ENCODE results near the gene EBI3.
"Not testable (repeated sequence)": the region's sequence is repeated elsewhere in the genome, so short reads cannot be mapped to it uniquely, and the experiment has no call there.

The EBI3 gene

DNA sequence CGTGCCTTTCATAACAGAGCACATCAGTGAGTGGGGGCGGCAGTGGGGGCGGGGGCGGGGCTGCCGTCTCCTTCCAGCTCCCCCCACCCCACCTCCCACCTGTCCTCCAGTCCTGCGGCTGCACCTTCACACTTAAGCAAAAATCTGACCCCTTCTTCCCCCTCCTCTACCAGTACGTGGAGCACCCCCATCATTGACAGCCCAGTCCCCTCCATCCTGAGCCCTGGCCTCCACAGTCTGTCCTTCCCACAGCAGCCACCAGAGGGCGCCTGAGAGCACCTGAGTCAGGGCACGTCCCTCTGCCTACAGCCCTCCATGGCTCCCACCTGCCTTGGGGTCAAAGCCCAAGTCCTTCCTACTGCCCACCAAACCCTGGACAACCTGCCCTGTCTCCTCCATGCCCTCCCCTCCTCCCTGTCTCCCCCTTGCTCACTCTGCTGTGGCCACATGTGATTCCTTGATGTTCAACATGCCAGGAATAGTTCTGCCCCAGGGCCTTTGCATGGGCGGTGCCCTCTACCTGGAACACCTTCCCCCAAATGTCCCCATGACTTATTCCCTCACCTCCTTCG, 4.0 kb downstream of the EBI3 start:
- H3K4me1 ChIP-seq (ENCODE audit: insufficient read depth, low read length): no peaks in the 10 kb centered on the region
- H3K36me3 ChIP-seq (ENCODE audit: insufficient read depth, low read length): no peaks in the 10 kb centered on the region
- H2AFZ ChIP-seq (ENCODE audit: low read depth, low read length): no peak overlapping the region

DNA sequence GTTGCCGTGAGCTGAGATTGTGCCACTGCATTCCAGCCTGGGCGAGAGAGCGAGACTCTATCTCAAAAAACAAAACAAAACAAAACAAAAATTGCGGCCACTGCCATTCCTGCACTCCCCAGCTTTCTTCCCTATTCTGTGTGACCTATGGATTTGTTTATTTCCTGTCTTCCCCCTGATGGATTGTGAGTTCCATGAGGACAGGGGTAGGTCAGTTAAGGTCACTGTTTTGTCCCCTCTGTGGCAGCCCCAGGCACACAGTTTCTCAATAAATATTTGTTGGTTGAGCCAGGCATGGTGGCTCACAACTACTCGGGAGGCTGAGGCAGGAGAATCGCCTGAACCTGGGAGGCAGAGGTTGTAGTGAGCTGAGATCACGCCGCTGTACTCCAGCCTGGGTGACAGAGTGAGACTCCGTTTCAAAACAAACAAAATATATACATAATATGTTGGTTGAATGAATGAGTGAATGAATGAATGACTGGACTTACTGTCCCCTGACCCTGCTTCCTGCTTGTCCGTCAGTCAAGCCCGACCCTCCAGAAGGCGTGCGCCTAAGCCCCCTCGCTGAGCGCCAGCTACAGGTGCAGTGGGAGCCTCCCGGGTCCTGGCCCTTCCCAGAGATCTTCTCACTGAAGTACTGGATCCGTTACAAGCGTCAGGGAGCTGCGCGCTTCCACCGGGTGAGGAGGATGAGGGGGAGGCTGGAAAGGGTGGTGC, 5.0 kb downstream of the EBI3 start:
- no peaks in the 10 kb centered on the region for H3K27me3 ChIP-seq (ENCODE audit: insufficient read depth, low read length)
- H3K4me3 ChIP-seq (ENCODE audit: low read length): no peak overlapping the region
- H2AFZ ChIP-seq (ENCODE audit: low read depth, low read length): no peak overlapping the region
- no peaks in the 10 kb centered on the region for H3K36me3 ChIP-seq (ENCODE audit: insufficient read depth, low read length)
- no peaks in the 10 kb centered on the region for H3K4me1 ChIP-seq (ENCODE audit: insufficient read depth, low read length)
- no peaks in the 10 kb centered on the region for H3K9me3 ChIP-seq (ENCODE audit: low read length)

More for the DNA sequence above, 4.0 kb downstream of the EBI3 start:
- Histone ChIP-seq H3K4me3 (ENCODE audit: low read length) (no peak overlapping the region), H3K27me3 (ENCODE audit: insufficient read depth, low read length) (no peaks in the 10 kb centered on the region), H3K9me3 (ENCODE audit: low read length) (no peaks in the 10 kb centered on the region)

DNA sequence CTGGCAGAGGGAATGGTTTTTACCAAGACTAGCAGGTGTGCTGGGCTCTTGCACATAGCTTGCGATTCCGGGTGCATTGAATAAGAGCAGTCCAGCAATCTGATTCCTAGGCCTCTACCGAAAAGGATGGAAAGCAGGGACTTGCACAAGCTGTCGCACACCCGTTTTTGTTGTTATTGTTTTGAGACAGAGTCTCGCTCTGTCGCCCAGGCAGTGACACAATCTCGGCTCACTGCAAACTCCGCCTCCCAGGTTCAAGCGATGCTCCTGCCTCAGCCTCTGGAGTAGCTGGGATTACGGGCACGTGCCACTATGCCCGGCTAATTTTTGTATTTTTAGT, 5.5 kb downstream of the EBI3 start:
- no peaks in the 10 kb centered on the region for H3K4me1 ChIP-seq (ENCODE audit: insufficient read depth, low read length)
- no peak overlapping the region for H2AFZ ChIP-seq (ENCODE audit: low read depth, low read length)
- H3K36me3 ChIP-seq (ENCODE audit: insufficient read depth, low read length): no peaks in the 10 kb centered on the region
- H3K4me3 ChIP-seq (ENCODE audit: low read length): no peak overlapping the region
- H3K9me3 ChIP-seq (ENCODE audit: low read length): no peaks in the 10 kb centered on the region
- H3K27me3 ChIP-seq (ENCODE audit: insufficient read depth, low read length): no peaks in the 10 kb centered on the region

DNA sequence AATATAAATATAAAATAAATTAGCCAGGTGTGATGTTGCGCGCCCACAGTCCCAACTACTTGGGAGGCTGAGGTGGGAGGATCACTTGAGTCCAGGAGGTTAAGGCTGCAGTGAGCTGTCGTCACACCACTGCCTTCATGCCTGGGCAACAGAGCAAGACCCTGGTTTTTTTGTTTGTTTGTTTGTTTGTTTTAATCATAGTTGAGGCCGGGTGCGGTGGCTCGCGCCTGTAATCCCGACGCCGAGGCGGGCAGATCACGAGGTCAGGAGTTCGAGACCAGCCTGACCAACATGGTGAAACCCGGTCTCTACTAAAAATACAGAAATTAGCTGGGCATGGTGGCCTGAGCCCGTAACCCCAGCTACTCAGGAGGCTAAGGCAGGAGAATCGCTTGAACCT, 8.2 kb downstream of the EBI3 start:
- H3K36me3 ChIP-seq (ENCODE audit: insufficient read depth, low read length); H3K4me3 ChIP-seq (ENCODE audit: low read length); H3K4me1 ChIP-seq (ENCODE audit: insufficient read depth, low read length); H3K27me3 ChIP-seq (ENCODE audit: insufficient read depth, low read length); H3K9me3 ChIP-seq (ENCODE audit: low read length); H2AFZ ChIP-seq (ENCODE audit: low read depth, low read length): not testable (repeated sequence)

DNA sequence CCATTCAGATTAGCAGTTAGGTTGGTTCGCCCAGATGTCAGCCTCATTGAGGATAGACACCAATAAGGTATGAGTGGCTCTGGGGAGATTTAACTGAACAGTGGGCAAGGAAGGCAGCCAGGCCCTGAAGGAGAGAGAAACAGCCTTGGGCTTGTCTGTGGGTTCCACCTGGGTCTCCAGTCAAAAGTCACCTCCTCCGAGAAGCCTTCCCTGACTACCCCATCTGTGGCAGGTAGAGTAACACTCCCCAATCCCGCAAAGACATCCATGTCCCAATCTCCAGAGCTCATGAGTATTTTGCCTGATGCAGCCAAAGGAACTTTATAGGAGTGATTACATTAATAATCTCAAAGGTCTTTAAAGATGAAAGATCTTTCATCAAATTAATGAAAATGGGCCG, 9.5 kb downstream of the EBI3 start:
- H3K4me1 ChIP-seq (ENCODE audit: insufficient read depth, low read length): no peaks in the 10 kb centered on the region
- no peaks in the 10 kb centered on the region for H3K9me3 ChIP-seq (ENCODE audit: low read length)
- H2AFZ ChIP-seq (ENCODE audit: low read depth, low read length): no peak overlapping the region
- no peak overlapping the region for H3K4me3 ChIP-seq (ENCODE audit: low read length)
- H3K36me3 ChIP-seq (ENCODE audit: insufficient read depth, low read length): no peaks in the 10 kb centered on the region
- no peaks in the 10 kb centered on the region for H3K27me3 ChIP-seq (ENCODE audit: insufficient read depth, low read length)

DNA sequence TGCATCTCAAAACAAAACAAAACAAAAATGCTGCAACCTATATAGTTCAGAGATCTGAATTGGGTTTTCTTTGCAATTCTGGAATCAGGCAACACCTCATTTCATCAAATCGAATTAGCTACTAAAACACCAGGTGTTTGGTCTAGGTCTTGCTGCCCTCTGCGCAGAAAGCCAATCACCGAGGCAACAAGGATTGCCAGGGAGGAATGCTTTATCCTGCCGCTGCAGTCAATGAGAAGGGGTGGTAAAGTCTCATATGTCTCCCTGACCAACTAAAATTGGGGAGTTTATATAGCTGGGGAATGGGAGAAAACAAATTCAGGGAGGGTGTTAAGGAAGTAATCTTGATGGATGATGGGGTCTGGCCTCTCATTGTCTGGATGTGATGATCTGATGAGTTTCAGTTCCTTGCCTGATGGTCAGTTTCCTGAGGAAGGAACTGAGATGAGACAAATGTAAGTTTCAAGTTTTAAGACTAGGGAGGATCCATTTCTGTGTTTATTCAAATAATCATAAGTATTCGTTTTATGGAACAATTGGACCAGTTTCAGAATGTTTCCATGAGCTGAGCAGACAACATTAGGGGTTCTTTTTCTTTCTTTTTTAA, 12.6 kb downstream of the EBI3 start:
- Histone ChIP-seq H3K4me1 (ENCODE audit: insufficient read depth, low read length) (peaks cover 4% of the 10 kb centered on the region), H3K9me3 (ENCODE audit: low read length) (no peaks in the 10 kb centered on the region), H3K4me3 (ENCODE audit: low read length) (no peak overlapping the region), H3K36me3 (ENCODE audit: insufficient read depth, low read length) (no peaks in the 10 kb centered on the region), H3K27me3 (ENCODE audit: insufficient read depth, low read length) (no peaks in the 10 kb centered on the region), H2AFZ (ENCODE audit: low read depth, low read length) (no peak overlapping the region)

DNA sequence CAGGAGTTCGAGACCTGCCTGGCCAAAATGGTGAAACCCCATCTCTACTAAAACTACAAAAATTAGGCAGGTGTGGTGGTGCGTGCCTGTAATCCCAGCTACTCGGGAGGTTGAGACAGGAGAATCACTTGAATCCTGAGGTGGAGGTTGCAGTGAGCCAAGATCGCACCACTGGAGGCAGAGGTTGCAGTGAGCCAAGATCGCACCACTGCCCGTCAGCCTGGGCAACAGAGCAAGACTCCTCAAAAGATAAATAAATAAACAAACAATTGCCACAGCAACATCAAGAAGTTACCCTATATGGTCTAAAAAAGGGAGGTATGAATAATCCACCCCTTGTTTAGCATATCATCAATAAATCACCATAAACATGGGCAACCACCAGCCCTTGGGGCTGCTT, 16.6 kb downstream of the EBI3 start:
- Histone ChIP-seq H3K36me3 (ENCODE audit: insufficient read depth, low read length) (peaks cover 16% of the 10 kb centered on the region), H2AFZ (ENCODE audit: low read depth, low read length) (peak overlapping the region; percentile 74)
- H3K4me1 ChIP-seq (ENCODE audit: insufficient read depth, low read length); H3K9me3 ChIP-seq (ENCODE audit: low read length); H3K27me3 ChIP-seq (ENCODE audit: insufficient read depth, low read length); H3K4me3 ChIP-seq (ENCODE audit: low read length): not testable (repeated sequence)

DNA sequence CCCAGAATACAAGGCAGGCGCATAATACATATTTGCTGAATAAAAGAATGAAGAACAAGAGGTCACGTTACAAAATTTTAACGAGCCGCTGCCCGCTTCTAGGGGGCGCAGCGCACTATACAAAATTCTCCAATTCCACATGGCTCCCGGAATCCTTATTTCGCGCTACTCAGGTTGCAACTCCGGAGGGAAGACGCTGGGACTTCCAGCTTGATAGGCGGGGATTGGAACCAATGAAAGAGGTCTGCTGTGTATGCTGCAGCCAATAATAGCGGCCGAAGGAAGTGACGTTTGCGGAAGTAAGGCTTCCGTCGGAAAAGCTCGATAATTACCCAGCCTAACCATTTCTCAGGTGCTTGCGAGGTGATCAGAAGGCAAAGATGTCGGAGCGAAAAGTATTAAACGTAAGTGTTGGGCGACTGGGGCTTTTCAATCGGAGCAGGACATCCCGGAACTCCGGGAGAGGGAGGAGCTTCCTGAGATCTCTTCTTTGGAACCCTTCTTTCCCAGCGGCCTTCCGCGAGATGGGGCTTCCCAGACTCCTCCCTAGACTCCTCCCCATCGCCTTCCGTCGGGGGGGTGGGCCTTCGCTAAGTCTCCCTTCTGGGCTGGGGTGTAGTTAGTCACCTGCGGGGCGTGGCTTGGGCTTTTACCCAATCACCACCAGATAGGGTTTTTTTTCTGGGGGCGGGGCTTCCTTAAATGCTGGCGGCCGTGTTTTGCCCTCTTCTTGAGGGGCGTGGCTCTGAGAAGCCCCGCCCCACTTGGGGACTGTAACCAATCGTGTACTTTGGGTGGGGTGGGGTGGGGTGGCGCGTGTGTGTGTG, 17.7 kb downstream of the EBI3 start, which contains the start of gene YJU2:
Gene YJU2 (plus strand): TSS at position 314 of the 827 bp plus-strand sequence. CDS start 67 bp downstream, at position 381.
- Histone ChIP-seq H3K36me3 (ENCODE audit: insufficient read depth, low read length) (peaks cover 25% of the 10 kb centered on the region), H3K27me3 (ENCODE audit: insufficient read depth, low read length) (no peaks in the 10 kb centered on the region), H3K9me3 (ENCODE audit: low read length) (no peaks in the 10 kb centered on the region), H2AFZ (ENCODE audit: low read depth, low read length) (peak within 1 kb of the TSS; percentile 74), H3K4me3 (ENCODE audit: low read length) (peak within 1 kb of the TSS; percentile 77), H3K4me1 (ENCODE audit: insufficient read depth, low read length) (peaks cover 8% of the 10 kb centered on the region)

DNA sequence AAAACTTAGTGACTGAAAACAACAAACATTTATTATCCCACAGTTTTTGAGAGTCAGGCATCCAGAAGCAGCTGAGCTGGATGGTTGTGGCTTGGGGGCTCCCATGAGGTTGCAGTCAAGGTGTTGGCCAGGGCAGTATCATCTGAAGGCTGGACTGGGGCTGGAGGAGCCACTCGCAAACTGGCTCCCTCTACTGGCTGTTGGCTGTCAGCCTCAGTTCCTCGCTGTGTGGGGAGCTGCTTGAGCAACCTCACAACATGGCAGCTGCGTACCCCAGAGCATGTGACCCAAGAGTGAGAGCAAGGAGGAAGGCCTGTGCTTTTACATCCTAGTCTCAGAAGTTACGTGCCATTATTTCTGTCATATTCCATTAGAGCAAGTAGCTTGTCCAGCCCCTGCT, 27.2 kb downstream of the EBI3 start:
- Histone ChIP-seq H3K36me3 (ENCODE audit: insufficient read depth, low read length) (peaks cover 62% of the 10 kb centered on the region), H3K27me3 (ENCODE audit: insufficient read depth, low read length) (no peaks in the 10 kb centered on the region), H3K4me1 (ENCODE audit: insufficient read depth, low read length) (no peaks in the 10 kb centered on the region)

DNA sequence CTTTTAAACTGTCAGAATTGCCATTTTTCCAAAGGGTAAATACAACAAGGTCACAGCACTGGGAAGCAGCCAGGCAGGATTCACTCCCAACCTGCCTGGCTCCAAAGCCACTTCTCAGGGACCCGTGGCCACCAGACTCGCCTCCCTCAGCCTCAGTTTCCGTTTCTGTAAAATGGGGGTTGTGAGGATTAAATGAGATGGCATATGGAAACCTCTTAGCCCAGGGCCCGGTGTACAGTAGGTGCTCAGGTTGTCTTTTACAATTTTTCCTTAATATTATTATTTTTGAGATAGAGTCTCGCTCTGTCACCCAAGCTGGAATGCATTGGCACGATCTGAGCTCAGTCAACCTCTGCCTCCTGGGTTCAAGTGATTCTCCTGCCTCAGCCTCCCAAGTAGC, 27.7 kb downstream of the EBI3 start:
- H3K4me3 ChIP-seq (ENCODE audit: low read length): no peak overlapping the region
- no peak overlapping the region for H2AFZ ChIP-seq (ENCODE audit: low read depth, low read length)
- no peaks in the 10 kb centered on the region for H3K27me3 ChIP-seq (ENCODE audit: insufficient read depth, low read length)
- peaks cover 64% of the 10 kb centered on the region for H3K36me3 ChIP-seq (ENCODE audit: insufficient read depth, low read length)
- no peaks in the 10 kb centered on the region for H3K4me1 ChIP-seq (ENCODE audit: insufficient read depth, low read length)
- peaks cover 23% of the 10 kb centered on the region for H3K9me3 ChIP-seq (ENCODE audit: low read length)

More for the DNA sequence above, 27.2 kb downstream of the EBI3 start:
- Histone ChIP-seq H3K4me3 (ENCODE audit: low read length) (no peak overlapping the region), H3K9me3 (ENCODE audit: low read length) (peaks cover 23% of the 10 kb centered on the region), H2AFZ (ENCODE audit: low read depth, low read length) (no peak overlapping the region)

DNA sequence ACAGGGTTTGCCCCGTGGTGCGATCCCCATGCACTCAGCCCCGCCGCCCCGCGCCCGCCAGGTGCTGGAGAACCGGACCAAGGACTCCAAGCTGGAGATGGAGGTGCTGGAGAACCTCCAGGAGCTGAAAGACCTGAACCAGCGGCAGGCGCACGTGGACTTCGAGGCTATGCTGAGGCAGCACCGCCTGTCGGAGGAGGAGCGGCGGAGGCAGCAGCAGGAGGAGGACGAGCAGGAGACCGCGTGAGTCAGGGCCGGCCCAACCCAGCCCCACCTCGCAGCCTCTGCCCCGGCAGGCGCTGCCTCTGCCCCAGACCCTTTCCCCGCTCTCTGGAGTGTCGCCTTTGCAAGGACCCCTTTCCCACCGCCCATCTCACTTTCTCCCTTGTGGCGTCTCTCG, 28.9 kb downstream of the EBI3 start:
- no peak overlapping the region for H2AFZ ChIP-seq (ENCODE audit: low read depth, low read length)
- H3K4me1 ChIP-seq (ENCODE audit: insufficient read depth, low read length): no peaks in the 10 kb centered on the region
- no peaks in the 10 kb centered on the region for H3K27me3 ChIP-seq (ENCODE audit: insufficient read depth, low read length)
- peaks cover 64% of the 10 kb centered on the region for H3K36me3 ChIP-seq (ENCODE audit: insufficient read depth, low read length)
- no peak overlapping the region for H3K4me3 ChIP-seq (ENCODE audit: low read length)
- peaks cover 20% of the 10 kb centered on the region for H3K9me3 ChIP-seq (ENCODE audit: low read length)

DNA sequence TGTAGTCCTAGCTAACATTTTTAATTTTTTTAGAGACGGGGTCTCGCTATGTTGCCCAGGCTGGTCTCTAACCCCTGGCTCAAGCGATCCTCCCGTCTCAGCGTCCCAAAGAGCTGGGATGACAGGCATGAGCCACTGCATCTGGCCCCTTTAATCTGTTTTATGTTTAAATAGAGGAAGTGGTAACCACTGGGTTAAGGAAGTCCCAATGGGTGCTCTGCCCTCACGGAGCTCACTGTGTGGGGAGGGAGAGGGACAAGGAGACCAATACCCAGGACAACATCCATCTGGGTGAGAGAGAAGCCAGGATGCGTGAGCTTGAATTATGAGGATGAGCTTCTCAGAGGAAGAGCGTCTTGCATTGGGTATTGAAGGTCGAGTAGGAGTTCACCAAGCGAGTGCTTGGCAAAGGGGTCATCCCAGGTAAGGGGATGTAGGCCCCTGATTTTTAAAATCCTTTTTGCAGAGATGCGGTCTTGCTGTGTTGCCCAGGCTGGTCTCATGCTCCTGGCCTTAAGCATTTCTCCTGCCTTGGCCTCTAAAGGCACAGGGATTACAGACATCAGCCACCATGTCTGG, 31.4 kb downstream of the EBI3 start:
- H3K27me3 ChIP-seq (ENCODE audit: insufficient read depth, low read length): no peaks in the 10 kb centered on the region
- H3K36me3 ChIP-seq (ENCODE audit: insufficient read depth, low read length): peaks cover 52% of the 10 kb centered on the region
- H2AFZ ChIP-seq (ENCODE audit: low read depth, low read length): no peak overlapping the region
- no peak overlapping the region for H3K4me3 ChIP-seq (ENCODE audit: low read length)
- H3K9me3 ChIP-seq (ENCODE audit: low read length): peaks cover 8% of the 10 kb centered on the region
- H3K4me1 ChIP-seq (ENCODE audit: insufficient read depth, low read length): no peaks in the 10 kb centered on the region

DNA sequence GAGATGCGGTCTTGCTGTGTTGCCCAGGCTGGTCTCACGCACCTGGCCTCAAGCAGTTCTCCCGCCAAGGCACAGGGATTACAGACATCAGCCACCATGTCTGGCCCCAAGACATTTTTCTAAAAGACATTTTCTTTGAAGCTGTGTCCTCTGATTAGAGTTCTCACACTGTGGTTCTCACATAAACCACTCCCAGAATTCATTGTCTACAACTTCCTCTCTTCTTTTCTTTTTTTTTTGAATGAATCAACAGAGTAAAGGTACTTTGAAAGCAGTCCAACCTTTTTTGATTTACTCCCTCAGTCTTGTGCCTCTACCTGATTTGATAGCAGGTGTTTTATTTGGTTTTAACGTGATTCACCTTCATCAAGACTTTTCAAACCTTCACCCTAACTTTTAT, 35.5 kb downstream of the EBI3 start:
- H3K4me1 ChIP-seq (ENCODE audit: insufficient read depth, low read length): no peaks in the 10 kb centered on the region
- no peak overlapping the region for H2AFZ ChIP-seq (ENCODE audit: low read depth, low read length)
- no peaks in the 10 kb centered on the region for H3K27me3 ChIP-seq (ENCODE audit: insufficient read depth, low read length)
- H3K36me3 ChIP-seq (ENCODE audit: insufficient read depth, low read length): peaks cover 30% of the 10 kb centered on the region
- H3K9me3 ChIP-seq (ENCODE audit: low read length): no peaks in the 10 kb centered on the region
- no peak overlapping the region for H3K4me3 ChIP-seq (ENCODE audit: low read length)

Data from neuron (in vitro differentiated cells).